GM21360 (cell line): Measurements from ENCODE around the gene FAT1.
"Not testable (repeated sequence)": the region's sequence is repeated elsewhere in the genome, so short reads cannot be mapped to it uniquely, and the experiment has no call there.

Experiments
- ATAC-seq: cut with Tn5 transposase; IDR thresholded peaks from one replicate; pipeline ENCODE4 v1.9.1; 2021; ENCODE audit warnings: mild to moderate bottlenecking, moderate library complexity; ENCODE audit not compliant: unreplicated experiment

The FAT1 gene, protein sequence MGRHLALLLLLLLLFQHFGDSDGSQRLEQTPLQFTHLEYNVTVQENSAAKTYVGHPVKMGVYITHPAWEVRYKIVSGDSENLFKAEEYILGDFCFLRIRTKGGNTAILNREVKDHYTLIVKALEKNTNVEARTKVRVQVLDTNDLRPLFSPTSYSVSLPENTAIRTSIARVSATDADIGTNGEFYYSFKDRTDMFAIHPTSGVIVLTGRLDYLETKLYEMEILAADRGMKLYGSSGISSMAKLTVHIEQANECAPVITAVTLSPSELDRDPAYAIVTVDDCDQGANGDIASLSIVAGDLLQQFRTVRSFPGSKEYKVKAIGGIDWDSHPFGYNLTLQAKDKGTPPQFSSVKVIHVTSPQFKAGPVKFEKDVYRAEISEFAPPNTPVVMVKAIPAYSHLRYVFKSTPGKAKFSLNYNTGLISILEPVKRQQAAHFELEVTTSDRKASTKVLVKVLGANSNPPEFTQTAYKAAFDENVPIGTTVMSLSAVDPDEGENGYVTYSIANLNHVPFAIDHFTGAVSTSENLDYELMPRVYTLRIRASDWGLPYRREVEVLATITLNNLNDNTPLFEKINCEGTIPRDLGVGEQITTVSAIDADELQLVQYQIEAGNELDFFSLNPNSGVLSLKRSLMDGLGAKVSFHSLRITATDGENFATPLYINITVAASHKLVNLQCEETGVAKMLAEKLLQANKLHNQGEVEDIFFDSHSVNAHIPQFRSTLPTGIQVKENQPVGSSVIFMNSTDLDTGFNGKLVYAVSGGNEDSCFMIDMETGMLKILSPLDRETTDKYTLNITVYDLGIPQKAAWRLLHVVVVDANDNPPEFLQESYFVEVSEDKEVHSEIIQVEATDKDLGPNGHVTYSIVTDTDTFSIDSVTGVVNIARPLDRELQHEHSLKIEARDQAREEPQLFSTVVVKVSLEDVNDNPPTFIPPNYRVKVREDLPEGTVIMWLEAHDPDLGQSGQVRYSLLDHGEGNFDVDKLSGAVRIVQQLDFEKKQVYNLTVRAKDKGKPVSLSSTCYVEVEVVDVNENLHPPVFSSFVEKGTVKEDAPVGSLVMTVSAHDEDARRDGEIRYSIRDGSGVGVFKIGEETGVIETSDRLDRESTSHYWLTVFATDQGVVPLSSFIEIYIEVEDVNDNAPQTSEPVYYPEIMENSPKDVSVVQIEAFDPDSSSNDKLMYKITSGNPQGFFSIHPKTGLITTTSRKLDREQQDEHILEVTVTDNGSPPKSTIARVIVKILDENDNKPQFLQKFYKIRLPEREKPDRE (N-terminal part only)

DNA sequence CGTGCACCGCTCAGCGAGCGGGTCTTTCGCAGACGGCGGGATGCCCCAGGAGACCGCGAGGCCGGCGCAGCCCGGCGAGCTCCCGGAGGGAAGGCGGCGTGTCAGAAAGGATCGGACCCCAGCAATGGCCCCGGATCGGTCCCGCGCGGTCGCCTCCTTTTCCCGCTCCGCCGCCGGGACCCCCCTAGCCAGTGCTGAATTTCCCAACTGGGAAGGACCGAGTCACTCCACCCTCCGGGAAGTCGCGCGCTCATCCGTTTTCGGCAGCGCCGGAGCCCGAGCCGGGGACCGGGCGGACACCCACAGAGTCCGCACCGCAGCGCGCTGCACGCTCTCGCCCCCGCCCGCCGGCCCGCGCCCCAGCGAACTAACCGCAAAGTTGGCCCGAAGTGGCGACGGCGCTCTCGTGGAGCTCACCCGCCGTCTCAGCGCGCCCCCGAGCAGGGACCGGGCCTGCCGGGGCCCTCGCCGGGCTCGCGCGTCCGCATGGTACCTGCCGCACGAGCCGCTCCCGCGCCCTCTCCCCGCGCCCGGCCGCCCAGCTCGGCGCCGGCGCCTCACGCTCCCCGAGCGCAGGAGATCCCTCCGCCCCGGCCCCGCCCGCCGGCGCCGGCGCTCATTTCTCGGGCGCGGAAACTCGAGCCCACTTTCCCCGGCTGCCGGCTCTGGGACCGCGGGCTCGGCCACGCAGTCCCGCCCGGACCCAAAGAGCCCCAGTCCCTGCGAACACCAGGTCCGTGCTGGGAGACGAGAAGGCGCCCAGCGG is at the start of gene FAT1:
Gene FAT1 (minus strand): TSS at position 565 of the 766 bp plus-strand sequence. CDS start 14,029 bp downstream, outside the sequence.
- no peak for ATAC-seq

DNA sequence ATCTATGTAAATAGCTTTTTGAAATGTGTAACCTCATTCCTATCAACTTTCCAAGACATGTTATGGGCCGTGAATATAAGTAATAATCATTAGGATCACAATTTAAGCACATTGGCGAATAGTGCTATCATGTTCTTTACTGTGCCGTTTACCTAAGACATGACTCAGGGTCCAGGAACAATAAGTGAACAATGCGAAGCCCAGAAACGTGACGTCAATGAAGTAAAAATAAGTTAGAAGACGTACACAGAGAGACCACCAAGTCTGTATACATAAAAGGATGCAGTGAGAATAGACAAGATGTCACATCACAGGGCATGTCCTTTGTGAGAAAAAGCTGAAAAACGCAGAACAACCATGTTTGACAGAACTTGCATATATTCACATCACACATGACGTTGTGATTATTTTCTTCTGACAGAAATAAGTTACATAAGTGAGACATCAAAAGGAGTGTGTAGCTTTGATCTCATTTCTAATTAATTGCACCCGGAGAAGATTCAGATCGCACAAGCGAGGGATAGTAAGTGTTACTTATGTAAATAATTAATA is 49.4 kb upstream of the FAT1 start:
- ATAC-seq: no peak

DNA sequence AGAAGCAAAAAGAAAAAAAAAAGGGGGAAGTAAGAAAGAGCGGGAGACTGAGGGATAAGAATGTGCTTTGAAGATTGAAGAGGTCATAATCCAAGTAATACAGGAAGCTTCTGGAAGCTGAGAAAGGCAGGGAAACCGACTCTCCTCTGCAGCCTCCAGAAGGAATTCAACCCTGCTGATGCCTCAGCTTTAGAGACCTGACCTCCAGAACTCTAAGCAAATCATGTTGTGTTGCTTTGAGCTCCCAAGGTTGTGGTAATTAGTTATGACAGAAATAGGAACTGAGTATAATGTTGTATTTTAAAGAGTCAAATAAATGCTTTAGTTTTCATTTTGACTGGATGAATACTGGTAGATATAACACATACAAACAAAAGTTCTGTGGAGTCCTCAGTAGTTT is 48.0 kb upstream of the FAT1 start:
- ATAC-seq: no peak

DNA sequence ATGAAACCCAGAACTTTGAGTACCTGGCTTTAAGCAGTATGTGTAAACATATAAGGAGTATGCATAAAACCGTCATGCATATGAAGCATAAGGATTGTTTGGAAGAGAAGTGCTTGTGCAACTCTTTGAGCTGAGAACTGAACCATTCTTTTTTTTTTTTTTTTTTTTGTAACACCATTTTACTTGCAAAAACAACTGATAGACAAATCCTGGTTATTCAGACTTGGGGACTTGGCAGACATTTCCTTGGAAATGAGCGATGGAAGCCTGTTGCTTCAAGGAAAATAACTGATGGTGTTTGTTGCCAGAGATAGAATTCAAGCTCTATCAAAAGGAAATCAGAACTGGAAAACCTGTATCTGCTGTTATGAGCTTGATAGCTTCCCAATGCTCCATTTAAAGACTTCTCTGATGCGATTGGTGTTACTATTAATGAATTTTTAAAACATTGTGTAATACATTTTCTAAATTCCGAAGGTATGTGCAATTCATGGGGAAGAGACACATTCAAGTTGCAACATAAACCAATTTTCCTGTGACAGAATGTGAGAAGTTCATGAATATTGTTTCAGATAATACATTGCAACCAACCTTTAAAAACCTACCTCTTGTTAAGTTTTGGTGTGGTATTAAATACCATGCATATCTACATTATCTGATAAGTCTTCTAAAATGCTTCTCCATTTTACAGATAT is 47.0 kb upstream of the FAT1 start:
- no peak for ATAC-seq

DNA sequence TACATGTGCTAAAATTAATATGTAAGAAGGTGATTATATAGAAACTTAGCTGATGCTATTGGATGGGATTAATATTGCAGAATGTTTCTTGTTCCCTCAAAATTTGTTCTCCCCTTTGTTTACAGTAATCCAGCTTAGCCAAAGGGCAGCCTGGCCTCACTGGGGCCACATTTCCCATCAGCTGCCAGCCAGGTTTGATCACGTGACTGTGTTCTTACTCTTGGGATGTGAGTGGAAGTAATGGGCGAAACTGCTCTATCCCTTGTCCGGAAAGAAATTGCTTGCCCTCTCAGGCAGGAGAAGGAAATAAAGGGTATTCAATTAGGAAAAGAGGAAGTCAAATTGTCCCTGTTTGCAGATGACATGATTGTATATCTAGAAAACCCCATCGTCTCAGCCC is 44.1 kb upstream of the FAT1 start:
- no peak for ATAC-seq

DNA sequence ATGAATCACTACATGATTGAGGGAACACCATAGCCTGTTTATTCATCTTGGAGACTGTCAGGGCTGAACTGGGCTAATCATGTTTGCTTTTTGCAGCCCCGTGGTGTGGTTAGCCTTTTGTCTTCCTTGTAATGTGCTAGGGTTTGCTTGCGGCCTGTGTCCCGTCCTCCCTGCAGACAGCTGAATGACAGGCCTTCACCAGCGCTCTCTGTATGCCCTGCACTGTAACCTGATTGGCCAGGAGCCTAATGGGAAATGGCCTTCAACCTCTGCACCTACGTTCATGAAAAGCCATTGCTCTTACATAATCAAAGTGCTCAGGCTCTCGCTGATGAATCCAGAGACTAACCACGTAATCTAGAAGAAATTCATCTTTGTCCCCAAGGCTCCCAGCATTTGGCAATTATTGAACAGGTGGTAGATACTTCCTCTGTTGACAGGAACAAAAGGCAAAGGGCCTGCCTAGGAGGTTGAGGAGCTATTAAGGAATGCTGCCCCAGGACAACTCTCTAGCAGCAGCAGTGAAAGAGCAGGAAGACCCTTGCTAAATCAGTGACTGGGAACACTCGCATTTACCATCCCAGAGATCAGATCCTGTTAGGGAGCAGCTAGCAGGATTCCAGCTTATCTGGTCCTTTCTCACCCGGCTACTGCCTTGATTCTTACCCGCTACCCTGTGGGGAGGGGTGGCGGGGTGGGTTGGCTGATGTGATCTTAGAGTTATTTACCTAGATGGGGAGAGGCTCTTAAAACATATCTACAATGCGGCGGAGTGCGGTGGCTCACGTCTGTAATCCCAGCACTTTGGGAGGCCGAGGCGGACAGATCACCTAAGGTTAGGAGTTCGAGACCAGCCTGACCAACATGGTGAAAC is 42.3 kb upstream of the FAT1 start:
- ATAC-seq: no peak

DNA sequence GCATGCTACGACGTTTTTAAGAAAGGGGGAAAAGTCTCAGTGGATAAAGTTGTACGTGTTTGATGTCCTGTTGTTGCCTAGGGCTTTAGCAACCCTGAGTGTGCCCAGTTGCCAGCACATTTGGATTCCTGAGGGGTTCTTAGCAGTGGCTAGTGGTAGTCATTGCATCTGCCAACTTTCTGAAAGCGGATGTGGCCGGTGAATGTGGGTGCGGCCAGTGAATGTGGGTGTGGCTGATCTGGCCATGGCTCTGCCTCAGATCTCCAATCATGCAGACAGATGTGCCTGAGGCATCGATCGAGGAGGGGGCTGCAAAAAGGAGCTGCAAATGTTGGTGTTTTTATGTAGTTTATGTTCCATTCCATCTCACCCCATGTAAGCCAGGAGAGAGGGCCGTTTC is 41.5 kb upstream of the FAT1 start:
- ATAC-seq: no peak

DNA sequence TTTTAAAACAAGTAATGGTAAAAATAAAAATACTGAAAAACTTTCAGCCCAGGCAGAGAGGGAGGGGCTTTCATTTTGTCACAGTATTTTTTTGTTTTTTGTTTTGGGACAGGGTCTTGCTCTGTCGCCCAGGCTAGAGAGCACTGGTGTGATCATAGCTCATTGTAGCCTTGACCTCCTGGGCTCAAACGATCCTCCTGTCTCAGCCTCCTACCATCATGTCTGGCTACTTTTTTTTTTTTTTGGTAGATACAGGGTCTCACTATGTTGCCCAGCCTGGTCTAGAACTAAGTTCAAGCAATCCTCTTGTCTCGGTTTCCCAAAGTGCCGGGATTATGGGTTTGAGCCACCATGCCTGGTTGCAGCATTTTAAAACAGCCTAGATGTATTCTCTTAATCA is 40.8 kb upstream of the FAT1 start:
- no peak for ATAC-seq

DNA sequence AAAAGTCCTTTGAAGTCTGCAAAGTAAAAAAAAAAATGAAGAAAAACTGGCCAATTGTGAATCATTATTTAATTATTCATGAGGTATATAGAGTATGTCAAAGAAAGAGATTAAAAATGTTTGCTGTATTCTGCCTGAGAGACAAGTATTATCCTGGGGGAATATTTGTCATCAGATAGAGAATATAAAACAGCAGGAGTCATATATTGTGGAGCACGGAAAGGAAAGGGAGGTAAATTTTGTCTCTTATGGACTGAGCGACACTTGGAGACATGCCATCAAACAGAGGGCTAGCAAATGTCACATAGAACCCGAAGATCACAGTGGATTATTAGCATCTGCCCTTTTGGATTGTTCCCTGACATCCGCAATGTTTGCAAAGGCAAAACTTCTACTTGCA is 39.2 kb upstream of the FAT1 start:
- no peak for ATAC-seq

DNA sequence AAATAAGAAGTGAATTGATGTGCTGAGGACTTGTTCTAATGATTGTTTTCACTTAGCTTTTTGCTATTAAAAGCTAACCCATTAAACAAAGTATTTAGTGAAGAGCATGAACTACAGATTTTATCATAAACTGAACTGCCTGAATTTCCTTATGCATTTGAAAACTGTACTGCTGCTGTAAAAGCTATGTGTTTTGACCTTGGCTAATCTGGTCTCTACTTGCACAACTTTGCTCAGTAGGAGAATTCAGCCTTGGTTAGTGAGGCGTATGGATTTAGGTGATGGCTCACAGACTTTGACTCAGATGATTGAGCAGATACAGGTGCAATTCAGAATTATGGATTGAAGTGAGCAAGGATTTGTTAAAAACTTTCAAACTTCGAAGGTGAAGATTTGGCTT is 38.7 kb upstream of the FAT1 start:
- no peak for ATAC-seq

DNA sequence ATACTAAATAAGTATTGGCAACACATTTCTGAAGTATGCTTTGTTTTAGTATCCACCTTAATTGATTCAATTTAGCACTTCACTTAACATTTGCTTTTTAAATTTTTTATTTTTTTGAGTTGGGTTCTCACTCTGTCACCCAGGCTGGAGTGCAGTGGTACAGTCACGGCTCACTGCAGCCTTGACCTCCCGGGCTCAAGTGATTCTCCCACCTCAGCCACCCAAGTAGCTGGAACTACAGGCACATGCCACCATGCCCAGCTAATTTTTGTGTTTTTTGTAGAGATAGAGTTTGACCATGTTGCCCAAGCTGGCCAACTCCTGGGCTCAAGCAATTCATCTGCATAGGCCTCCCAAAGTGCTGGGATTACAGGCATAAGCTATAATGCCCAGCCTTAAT is 38.3 kb upstream of the FAT1 start:
- not testable (repeated sequence) for ATAC-seq

DNA sequence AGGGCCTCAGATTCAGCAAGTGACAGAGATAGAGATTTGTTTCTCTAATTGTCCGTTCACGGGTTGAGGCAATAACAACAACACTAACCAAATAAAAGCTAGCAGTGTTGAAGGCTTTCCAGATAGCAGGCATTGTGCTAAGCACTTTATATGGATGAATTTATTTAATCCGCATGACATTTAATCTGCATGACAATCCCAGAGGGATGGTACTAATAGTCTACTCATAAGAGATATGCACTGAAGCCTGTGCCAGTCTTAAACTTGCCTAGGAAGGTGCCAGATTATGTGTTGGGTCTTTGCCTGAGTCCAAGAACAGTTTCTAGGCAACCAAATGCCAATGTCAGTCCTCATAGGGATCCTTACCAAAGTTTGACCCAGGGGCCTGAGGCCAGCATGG is 37.7 kb upstream of the FAT1 start:
- no peak for ATAC-seq

DNA sequence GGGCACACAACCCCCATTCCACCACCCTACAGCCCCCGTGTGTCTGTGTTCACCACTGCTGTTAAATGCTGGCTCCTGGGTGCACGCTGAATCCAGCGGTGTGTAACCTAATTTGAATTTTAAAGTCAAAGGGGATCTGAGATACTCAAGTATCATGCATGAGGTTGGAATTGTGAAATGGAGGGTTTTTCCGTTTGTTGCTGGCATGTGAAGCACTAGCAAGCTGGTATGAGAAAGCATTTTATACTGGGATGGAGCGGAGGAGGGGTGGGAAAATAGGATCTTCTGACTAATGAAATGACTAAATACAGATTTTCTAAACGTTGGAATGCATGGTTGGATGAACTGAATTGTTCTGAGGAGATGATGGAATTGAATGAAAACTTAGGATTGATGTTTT is 36.9 kb upstream of the FAT1 start:
- no peak for ATAC-seq

DNA sequence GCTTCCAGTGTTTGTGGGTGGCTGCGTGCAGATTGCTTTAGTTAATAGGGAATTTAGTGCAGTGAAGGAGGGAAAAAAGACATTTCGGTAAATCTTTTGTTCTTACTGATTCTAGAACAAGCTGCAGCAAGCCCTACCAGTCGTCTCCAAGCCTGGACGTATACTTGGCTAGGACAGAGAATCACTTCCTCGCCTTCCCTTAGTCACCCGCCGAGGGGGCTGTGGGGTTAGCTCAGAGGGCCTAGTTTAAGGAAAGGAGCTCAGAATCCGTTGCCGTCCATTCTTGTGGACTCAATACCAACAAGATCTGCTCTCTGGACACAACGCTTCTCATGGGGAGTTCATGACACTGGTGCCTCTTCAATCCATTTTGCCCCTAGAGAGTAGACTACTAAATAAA is 36.3 kb upstream of the FAT1 start:
- no peak for ATAC-seq

DNA sequence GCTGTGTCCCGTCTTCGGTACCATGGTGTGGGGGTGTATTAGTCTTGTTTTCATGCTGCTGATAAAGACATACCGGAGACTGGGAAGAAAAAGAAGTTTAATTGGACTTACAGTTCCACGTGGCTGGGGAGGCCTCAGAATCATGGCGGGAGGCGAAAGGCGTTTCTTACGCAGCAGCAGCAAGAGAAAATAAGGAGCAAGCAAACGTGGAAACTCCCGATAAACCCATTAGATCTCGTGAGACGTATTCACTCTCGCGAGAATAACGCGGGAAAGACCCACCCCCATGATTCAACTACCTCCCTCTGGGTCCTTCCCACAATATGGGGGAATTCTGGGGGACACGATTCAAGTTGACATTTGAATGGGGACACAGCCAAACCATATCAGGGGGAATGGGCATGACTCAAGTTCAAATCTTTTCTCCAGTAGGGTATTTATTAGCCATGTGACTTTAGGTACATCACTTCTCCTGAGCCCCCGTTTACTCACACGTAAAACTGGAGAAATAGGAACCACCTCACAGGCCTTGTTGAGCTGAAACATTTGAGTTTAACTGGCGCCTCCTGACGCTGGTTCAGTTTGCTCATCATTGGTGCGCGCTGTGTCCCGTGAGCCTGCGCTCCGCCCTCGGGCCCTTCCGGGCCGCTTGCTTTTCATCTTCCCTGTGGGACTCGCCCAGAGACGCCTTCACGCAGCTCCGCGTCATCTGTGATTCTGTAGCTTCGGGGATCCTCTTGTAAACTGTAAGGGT is 35.5 kb upstream of the FAT1 start:
- no peak for ATAC-seq

DNA sequence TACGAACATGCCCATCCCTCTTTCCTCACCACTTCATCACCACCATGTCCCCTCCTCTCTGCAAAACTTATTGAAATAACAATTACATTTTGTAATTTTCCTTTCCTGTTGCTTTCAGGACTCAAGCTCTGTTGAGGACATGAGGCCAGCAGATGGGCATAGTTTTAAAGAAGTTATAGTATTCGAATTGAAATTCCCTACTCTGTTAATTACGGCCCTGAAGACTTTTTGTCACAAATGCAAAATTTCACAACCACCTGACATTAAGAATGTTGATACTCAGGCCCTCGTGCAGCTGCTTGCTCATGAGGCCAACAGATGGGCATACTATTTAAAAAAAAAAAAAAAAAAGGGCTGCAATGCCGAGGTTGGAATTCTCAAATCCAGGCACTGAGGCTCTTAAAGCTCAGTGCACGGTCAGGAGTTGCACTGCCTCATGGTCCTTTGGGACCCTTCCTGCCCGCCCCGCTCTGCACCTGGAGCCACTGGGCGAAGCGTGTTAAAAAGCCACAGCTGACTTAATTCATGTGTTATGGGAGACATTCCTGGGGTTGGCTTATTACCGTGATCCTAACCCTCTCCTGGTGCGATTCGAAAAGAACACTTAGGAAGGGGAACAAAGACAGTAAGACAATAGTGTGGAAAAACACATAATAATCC is 34.2 kb upstream of the FAT1 start:
- no peak for ATAC-seq

DNA sequence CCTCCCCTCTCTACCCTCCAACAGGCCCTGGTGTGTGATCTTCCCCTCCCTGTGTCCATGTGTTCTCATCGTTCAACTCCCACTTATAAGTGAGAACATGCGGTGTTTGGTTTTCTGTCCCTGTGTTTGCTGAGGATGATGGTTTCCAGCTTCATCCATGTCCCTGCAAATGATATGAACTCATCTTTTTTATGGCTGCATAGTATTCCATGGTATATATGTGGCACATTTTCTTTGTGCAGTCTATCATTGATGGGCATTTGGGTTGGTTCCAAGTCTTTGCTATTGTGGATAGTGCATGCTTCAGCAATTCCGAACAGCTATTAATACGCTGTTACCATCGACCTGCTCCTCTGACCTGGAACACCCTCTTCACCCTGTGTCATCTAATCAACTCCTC is 32.9 kb upstream of the FAT1 start:
- not testable (repeated sequence) for ATAC-seq
